ENCODE measurements around the gene SF1. TPM values are rescaled to one million over a fixed set of nuclear protein-coding genes. Genes with fewer than 3 reads are reported as not detected.

Gene SF1
- total RNA-seq (2021) (467 and 472 TPM in 2 replicates), Bru-seq, nascent RNA (percentile 99 among the genes with signal in this experiment), BruChase-seq, experiment 1, labeled RNA remaining after a 2-hour chase (percentile 99 among the genes with signal in this experiment), BruChase-seq, experiment 2, labeled RNA remaining after a 6-hour chase (percentile 99 among the genes with signal in this experiment)
- long read RNA-seq, transcript SF1-202 (14 exons, 3,094 nt), result minor isoform, 10 of 221 reads
- long read RNA-seq, transcript SF1-204 (13 exons, 3,470 nt), result minor isoform, 24 of 221 reads
- long read RNA-seq, transcript SF1-205 (13 exons, 2,854 nt), result minor isoform, 15 of 221 reads
- long read RNA-seq, transcript SF1-201 (13 exons, 2,850 nt), result major isoform, 61 of 221 reads
- long read RNA-seq, partial matches to known transcripts, result 42 of 221 reads
- long read RNA-seq, other reads (novel, unspliced or antisense), result 65 of 221 reads

- no TSS peak for BruUV-seq (replicated peaks)
- peaks cover 21% of the 10 kb centered on the region for H3K4me1 ChIP-seq (ENCODE audit: insufficient read depth, low read length, poor library complexity, severe bottlenecking)
Observed at GRCh38 chr11:64778473-64779298, at the start of gene SF1. Gene SF1 (minus strand): TSS chr11:64778542. CDS start chr11:64778392, 150 bp downstream.

GRCh38 chr11:64827451-64827839 lies 49.1 kb upstream of the SF1 start:
- BruUV-seq (replicated peaks), result no TSS peak
- intact Hi-C loops (cut with micrococcal nuclease; ENCODE audit: unreplicated experiment), result no loop called here
- Histone ChIP-seq H3K36me3 (ENCODE audit: insufficient read depth, low read length, poor library complexity, severe bottlenecking) (no peaks in the 10 kb centered on the region), H3K9me3 (ENCODE audit: low read depth, low read length, poor library complexity, severe bottlenecking) (no peaks in the 10 kb centered on the region), H3K27ac (ENCODE audit: low read depth, low read length, poor library complexity, severe bottlenecking) (no peak overlapping the region), H3K27me3 (replicated peaks; ENCODE audit: insufficient read depth, low read depth, low read length, poor library complexity) (no peaks in the 10 kb centered on the region), H3K4me3 (ENCODE audit: low read depth, low read length, poor library complexity, severe bottlenecking) (no peak overlapping the region), H3K4me1 (ENCODE audit: insufficient read depth, low read length, poor library complexity, severe bottlenecking) (no peaks in the 10 kb centered on the region)
- ChIA-PET POLR2A (ENCODE audit: low non-redundant PET) (no interaction called here), CTCF (no interaction called here)
- DNase-seq (ENCODE audit: low spot score), result no peak
- TF ChIP-seq CTCF (conservative IDR thresholded peaks at IDR 0.05; ENCODE audit: low read depth, low read length) (no peak), EZH2 (IDR thresholded peaks at IDR 0.05; ENCODE audit: borderline replicate concordance, low read depth, low read length, poor library complexity, severe bottlenecking) (no peak)

More at GRCh38 chr11:64778473-64779298, at the start of gene SF1:
- TF ChIP-seq EZH2 (IDR thresholded peaks at IDR 0.05; ENCODE audit: borderline replicate concordance, low read depth, low read length, poor library complexity, severe bottlenecking) (no peak), CTCF (conservative IDR thresholded peaks at IDR 0.05; ENCODE audit: low read depth, low read length) (0 out of 2 replicates have a peak, but pooled peaks have one; percentile 10)
- Histone ChIP-seq H3K27ac (ENCODE audit: low read depth, low read length, poor library complexity, severe bottlenecking) (peak within 1 kb of the TSS; percentile 99), H3K4me3 (ENCODE audit: low read depth, low read length, poor library complexity, severe bottlenecking) (peak within 1 kb of the TSS; percentile 80), H3K9me3 (ENCODE audit: low read depth, low read length, poor library complexity, severe bottlenecking) (no peaks in the 10 kb centered on the region), H3K36me3 (ENCODE audit: insufficient read depth, low read length, poor library complexity, severe bottlenecking) (peaks cover 39% of the 10 kb centered on the region), H3K27me3 (replicated peaks; ENCODE audit: insufficient read depth, low read depth, low read length, poor library complexity) (no peaks in the 10 kb centered on the region)
- DNase-seq (ENCODE audit: low spot score), result peak; percentile 100
- ChIA-PET CTCF (interaction anchor here (0.5 to 1.0 kb wide), 4 partner anchors 10 to 109 kb away, joined by 3 to 6 read pairs (median 3); no protein-coding TSS in a partner anchor), POLR2A (ENCODE audit: low non-redundant PET) (interaction anchor here (0.6 to 0.9 kb wide), 5 partner anchors 10 to 1937 kb away, joined by 3 to 4 read pairs (median 3); partner anchors contain the start of gene PPP2R5B)
- intact Hi-C loops (cut with micrococcal nuclease; ENCODE audit: unreplicated experiment), result loop anchor here (2.0 to 5.0 kb wide), 2 partner anchors 66 to 1079 kb away; partner anchors contain the start of genes CDC42BPG and CFL1

- H3K36me3 ChIP-seq (ENCODE audit: insufficient read depth, low read length, poor library complexity, severe bottlenecking), result no peaks in the 10 kb centered on the region
- no peak for DNase-seq (ENCODE audit: low spot score)
- H3K4me3 ChIP-seq (ENCODE audit: low read depth, low read length, poor library complexity, severe bottlenecking), result no peak overlapping the region
- POLR2A ChIA-PET (ENCODE audit: low non-redundant PET), result no interaction called here
- intact Hi-C loops (cut with micrococcal nuclease; ENCODE audit: unreplicated experiment), result no loop called here
- H3K9me3 ChIP-seq (ENCODE audit: low read depth, low read length, poor library complexity, severe bottlenecking), result no peaks in the 10 kb centered on the region
- no peaks in the 10 kb centered on the region for H3K27me3 ChIP-seq (replicated peaks; ENCODE audit: insufficient read depth, low read depth, low read length, poor library complexity)
- no peak overlapping the region for H3K27ac ChIP-seq (ENCODE audit: low read depth, low read length, poor library complexity, severe bottlenecking)
- CTCF ChIA-PET, result no interaction called here
- TF ChIP-seq CTCF (conservative IDR thresholded peaks at IDR 0.05; ENCODE audit: low read depth, low read length), result no peak
- TF ChIP-seq EZH2 (IDR thresholded peaks at IDR 0.05; ENCODE audit: borderline replicate concordance, low read depth, low read length, poor library complexity, severe bottlenecking), result no peak
- H3K4me1 ChIP-seq (ENCODE audit: insufficient read depth, low read length, poor library complexity, severe bottlenecking), result no peaks in the 10 kb centered on the region
- no TSS peak for BruUV-seq (replicated peaks)
Observed at GRCh38 chr11:64826578-64827450, 48.5 kb upstream of the SF1 start.
